ENCODE measurements around the gene ITPR1. TPM values are rescaled to one million over a fixed set of nuclear protein-coding genes. Genes with fewer than 3 reads are reported as not detected.

Gene ITPR1
- total and polyA plus RNA-seq, 8 donors: 34.8 to 57.3 (median 42.0) TPM

DNA sequence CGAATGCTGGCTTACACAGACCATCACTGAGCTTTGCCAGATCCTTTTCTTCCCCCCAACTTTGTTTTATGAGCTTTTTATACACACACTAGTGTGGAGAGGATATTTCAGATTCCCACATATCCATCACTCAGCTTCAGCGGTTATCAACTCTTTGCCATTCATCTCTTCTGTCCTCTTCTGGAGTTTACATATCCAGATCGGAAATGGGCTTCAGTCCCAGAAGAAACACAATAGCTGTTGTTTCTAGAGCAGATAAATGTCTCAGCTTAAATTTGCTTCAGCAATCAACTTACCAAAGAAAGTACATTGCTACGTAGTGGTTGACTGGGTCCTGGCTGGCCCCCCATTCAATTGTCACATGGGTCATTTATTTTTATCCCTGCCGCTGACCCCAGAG, 300.2 kb downstream of the ITPR1 start:
- TF ChIP-seq CTCF (IDR thresholded peaks at IDR 0.05): no peak
- ATAC-seq: no peak
- Histone ChIP-seq H3K4me3 (no peak overlapping the region), H3K36me3 (peaks cover 0 to 39% of the 10 kb centered on the region in 2 donors), H3K27me3 (no peaks in the 10 kb centered on the region), H3K9me3 (peaks cover 0 to 4% of the 10 kb centered on the region in 2 donors), H3K4me1 (no peaks in the 10 kb centered on the region), H3K27ac (no peak overlapping the region)
- intact Hi-C loops (cut with DNase I): no loop called here
- no peak for DNase-seq

- no peak overlapping the region for H3K27ac ChIP-seq
- intact Hi-C loops (cut with DNase I): no loop called here
- H3K27me3 ChIP-seq: no peaks in the 10 kb centered on the region
- H3K4me1 ChIP-seq: no peaks in the 10 kb centered on the region
- DNase-seq (no peak), ATAC-seq (no peak)
- peaks cover 0 to 4% of the 10 kb centered on the region in 2 donors for H3K9me3 ChIP-seq
- no peak for TF ChIP-seq CTCF (IDR thresholded peaks at IDR 0.05)
- H3K36me3 ChIP-seq: peaks cover 0 to 29% of the 10 kb centered on the region in 2 donors
- H3K4me3 ChIP-seq: no peak overlapping the region
Observed at GRCh38 chr3:4794331-4794730, 301.2 kb downstream of the ITPR1 start.

DNA sequence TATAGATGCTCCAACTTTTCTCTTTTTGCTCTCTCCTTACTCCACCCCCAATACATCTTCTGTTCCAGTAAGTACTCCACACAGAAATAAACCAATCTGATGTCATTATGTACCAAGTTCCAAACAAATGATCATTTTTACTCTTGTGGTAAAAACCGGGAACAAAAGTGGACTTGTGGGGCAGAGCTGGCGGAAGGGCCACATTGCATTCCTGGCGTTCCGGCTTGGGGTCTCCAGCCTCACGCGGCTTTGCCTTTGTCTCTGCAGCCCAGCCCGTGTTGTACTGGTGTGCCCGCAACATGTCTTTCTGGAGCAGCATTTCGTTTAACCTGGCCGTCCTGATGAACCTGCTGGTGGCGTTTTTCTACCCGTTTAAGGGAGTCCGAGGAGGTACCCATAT, 301.6 kb downstream of the ITPR1 start:
- intact Hi-C loops (cut with DNase I): no loop called here
- Histone ChIP-seq H3K36me3 (peaks cover 0 to 24% of the 10 kb centered on the region in 2 donors), H3K27ac (no peak overlapping the region), H3K9me3 (peaks cover 0 to 4% of the 10 kb centered on the region in 2 donors), H3K4me1 (no peaks in the 10 kb centered on the region), H3K4me3 (no peak overlapping the region), H3K27me3 (no peaks in the 10 kb centered on the region)
- ATAC-seq (no peak), DNase-seq (no peak)
- TF ChIP-seq CTCF (IDR thresholded peaks at IDR 0.05): no peak

GRCh38 chr3:4795905-4796304, 302.8 kb downstream of the ITPR1 start:
- H3K4me3 ChIP-seq: no peak overlapping the region
- no peak overlapping the region for H3K27ac ChIP-seq
- no peak for TF ChIP-seq CTCF (IDR thresholded peaks at IDR 0.05)
- no peak for DNase-seq
- H3K36me3 ChIP-seq: peaks cover 0 to 16% of the 10 kb centered on the region in 2 donors
- no peaks in the 10 kb centered on the region for H3K27me3 ChIP-seq
- H3K4me1 ChIP-seq: no peaks in the 10 kb centered on the region
- intact Hi-C loops (cut with DNase I): no loop called here
- ATAC-seq: no peak
- peaks cover 0 to 4% of the 10 kb centered on the region in 2 donors for H3K9me3 ChIP-seq

GRCh38 chr3:4797201-4797705, 304.1 kb downstream of the ITPR1 start:
- DNase-seq: no peak
- H3K9me3 ChIP-seq: peaks cover 0 to 4% of the 10 kb centered on the region in 2 donors
- no peak overlapping the region for H3K4me3 ChIP-seq
- no peak overlapping the region for H3K27ac ChIP-seq
- peaks cover 0 to 3% of the 10 kb centered on the region in 2 donors for H3K36me3 ChIP-seq
- intact Hi-C loops (cut with DNase I): no loop called here
- H3K4me1 ChIP-seq: no peaks in the 10 kb centered on the region
- TF ChIP-seq CTCF (IDR thresholded peaks at IDR 0.05): no peak
- H3K27me3 ChIP-seq: no peaks in the 10 kb centered on the region
- ATAC-seq: no peak

All from left lung (tissue), 10 donors.